Adrenal gland (tissue), 12 donors: ENCODE data around the gene CFAP206. TPM values are rescaled to one million over a fixed set of nuclear protein-coding genes. Genes with fewer than 3 reads are reported as not detected.

ENCODE experiments used
- DNase-seq, 7 donors: peaks; one replicate each; pipeline ENCODE4 v3.0.0-alpha.2; 2019 to 2020
- H3K27ac ChIP-seq, 5 donors: fragments of 200-600 bp; sonication (generic) in 4 of 5; 1 replicate in 3 of 5; 2 replicates in 2 of 5; pipeline versions ENCODE4 v1.5.1 to v1.8.0; 2016 to 2020; ENCODE audit warnings: mild to moderate bottlenecking in 1 of 5
- H3K27me3 ChIP-seq: fragments of 200-600 bp; 2 replicates; pipeline ENCODE4 v1.8.0; 2021
- H3K36me3 ChIP-seq, 2 donors: fragments of 200-600 bp; replicated peaks in 1 of 2; 1 replicate in 1 of 2; 2 replicates in 1 of 2; pipeline versions ENCODE4 v1.5.1 to v1.8.0; 2018 to 2022
- H3K4me1 ChIP-seq, 2 donors: fragments of 200-600 bp; replicated peaks in 1 of 2; 1 replicate in 1 of 2; 2 replicates in 1 of 2; pipeline versions ENCODE4 v1.5.1 to v1.8.0; 2018 to 2021
- H3K4me3 ChIP-seq, 4 donors: fragments of 200-600 bp; sonication (generic) in 3 of 4; one replicate each; pipeline ENCODE4 v1.5.1; 2016 to 2018
- H3K9me3 ChIP-seq, 3 donors: fragments of 200-600 bp; sonication (generic) in 1 of 3; replicated peaks in 1 of 3; 1 replicate in 2 of 3; 2 replicates in 1 of 3; pipeline versions ENCODE4 v1.5.1 to v1.8.0; 2016 to 2021
- CTCF ChIP-seq, 6 experiments: fragments of 450-650 bp in 4 of 6; fragments of 200-600 bp in 2 of 6; sonication (generic) in 1 of 6; IDR thresholded peaks; 1 replicate in 5 of 6; 2 replicates in 1 of 6; pipeline versions ENCODE4 v1.5.1 to v1.8.0; 2016 to 2021; ENCODE audit warnings: antibody characterized with exemption in 6 of 6, mild to moderate bottlenecking in 2 of 6, moderate library complexity in 1 of 6
- POLR2A ChIP-seq, 2 donors: fragments of 450-650 bp; IDR thresholded peaks; one replicate each; pipeline ENCODE4 v1.6.1; 2017; ENCODE audit warnings: antibody characterized with exemption in 2 of 2, mild to moderate bottlenecking in 2 of 2, moderate library complexity in 1 of 2
- whole genome bisulfite sequencing, 4 donors: extraction: QIAGEN DNeasy Blood & Tissue Kit in 2 of 4; methylation state at CpG; one replicate each; pipeline versions ENCODE4 v1.1.5 to v1.1.7; 2013 to 2017; 5-methylcytosine and 5-hydroxymethylcytosine counted together
- intact Hi-C, 2 donors: fragments of 100-400 bp; cut with DNase I; formaldehyde crosslinking; loops; one replicate each; pipeline versions ENCODE4 v1.14.1 to v1.15.0; 2022 to 2023
- polyA plus RNA-seq, 3 donors: library from polyadenylated mRNA; stranded (reverse); fragments of 200-250 nt in 2 of 3; fragments of 350-450 nt in 1 of 3; fragmentation: Illumina TruSeq in 1 of 3; extraction: RNeasy Lipid Tissue Mini Kit (QIAGEN cat#74804) in 1 of 3; gene quantifications; one replicate each; pipeline ENCODE4 v1.2.3, GENCODE V29; 2013 to 2014
- total RNA-seq, 9 donors: library from RNA; depleted of rRNA in 4 of 9; stranded (reverse); fragments of >200 nt in 4 of 9; fragments of 120-200 nt in 1 of 9; fragmentation: NEBNext Ultra II Directional in 1 of 9; extraction: Animal tissue kit (Norgen Biotek cat#: 25700) in 1 of 9; gene quantifications; one replicate each; pipeline versions ENCODE4 v1.1.0 to v1.2.4, GENCODE V29; 2013 to 2023
- donor health status: healthy with polysubstance abuse.
- donor health status: Bipolar disorder and iron deficiency.
- donor health status: DM: yes; HTN: yes; CAD: no.
- donor health status: DM: no; HTN: no; CAD: no.
- donor health status: DM: no; HTN: no; CAD: no.
- donor health status: DM: yes; HTN: yes; CAD: no.

Gene CFAP206
- total and polyA plus RNA-seq, 12 donors: 0.09 to 1.6 (median 0.42) TPM

- no peaks in the 10 kb centered on the region for H3K4me1 ChIP-seq
- no peaks in the 10 kb centered on the region for H3K27me3 ChIP-seq
- no peak overlapping the region for H3K4me3 ChIP-seq
- intact Hi-C loops: no loop called here
- peak in 1 of 7 donors; percentile 57 for DNase-seq
- 84 to 96% (median 91%) methylated on average over 5 of the region's 5 CpGs for WGBS, 4 donors
- no peaks in the 10 kb centered on the region for H3K9me3 ChIP-seq
- no peak overlapping the region for H3K27ac ChIP-seq
- TF ChIP-seq POLR2A (IDR thresholded peaks at IDR 0.05) (no peak), CTCF (IDR thresholded peaks at IDR 0.05) (no peak)
- H3K36me3 ChIP-seq: no peaks in the 10 kb centered on the region
Observed at GRCh38 chr6:87382861-87383260, 24.9 kb upstream of the CFAP206 start.

GRCh38 chr6:87384038-87384437 is 23.7 kb upstream of the CFAP206 start:
- no peak overlapping the region for H3K4me3 ChIP-seq
- TF ChIP-seq POLR2A (IDR thresholded peaks at IDR 0.05) (no peak), CTCF (IDR thresholded peaks at IDR 0.05) (no peak)
- no peaks in the 10 kb centered on the region for H3K9me3 ChIP-seq
- H3K36me3 ChIP-seq: no peaks in the 10 kb centered on the region
- WGBS, 4 donors: 36 to 44% (median 43%) methylated on average over 1 of the region's 1 CpG
- H3K4me1 ChIP-seq: no peaks in the 10 kb centered on the region
- H3K27ac ChIP-seq: no peak overlapping the region
- H3K27me3 ChIP-seq: no peaks in the 10 kb centered on the region
- no peak for DNase-seq
- intact Hi-C loops: no loop called here

GRCh38 chr6:87384449-87384848 is 23.3 kb upstream of the CFAP206 start:
- DNase-seq: peak in 2 of 7 donors; percentile 16 to 19
- no peak for TF ChIP-seq CTCF (IDR thresholded peaks at IDR 0.05)
- Histone ChIP-seq H3K27ac (no peak overlapping the region), H3K4me1 (no peaks in the 10 kb centered on the region), H3K4me3 (no peak overlapping the region), H3K27me3 (no peaks in the 10 kb centered on the region), H3K9me3 (no peaks in the 10 kb centered on the region), H3K36me3 (no peaks in the 10 kb centered on the region)
- 57 to 70% (median 63%) methylated on average over 3 of the region's 3 CpGs for WGBS, 4 donors
- intact Hi-C loops: no loop called here

DNA sequence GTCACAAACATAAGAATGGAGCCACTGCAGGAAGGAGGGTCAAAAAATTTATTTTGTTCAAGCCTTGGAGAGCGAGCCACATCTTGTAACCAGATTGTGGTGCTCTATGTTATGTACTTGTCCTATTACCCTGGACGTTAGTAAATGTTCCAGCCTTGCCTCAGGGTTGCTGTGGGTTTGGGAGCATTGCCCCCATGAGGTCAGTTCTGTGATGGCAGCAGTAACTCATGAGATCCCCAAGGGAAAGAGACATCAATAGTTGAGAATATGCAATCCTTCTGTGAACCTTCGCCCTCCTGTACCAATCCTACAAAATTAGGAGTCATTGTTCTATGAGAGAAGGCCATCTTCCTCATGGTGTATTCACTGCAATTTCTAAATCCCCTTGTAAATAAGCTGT is 16.4 kb upstream of the CFAP206 start:
- 59 to 78% (median 63%) methylated on average over 2 to 3 of the region's 3 CpGs for WGBS, 4 donors
- no peak for TF ChIP-seq POLR2A (IDR thresholded peaks at IDR 0.05)
- peak in 5 of 6 experiments; percentile 39 to 56 (median 51) for TF ChIP-seq CTCF (IDR thresholded peaks at IDR 0.05)
- DNase-seq: peak; percentile 30 to 69 (median 41)
- Histone ChIP-seq H3K27me3 (no peaks in the 10 kb centered on the region), H3K4me1 (no peaks in the 10 kb centered on the region), H3K9me3 (no peaks in the 10 kb centered on the region), H3K4me3 (no peak overlapping the region), H3K36me3 (no peaks in the 10 kb centered on the region), H3K27ac (no peak overlapping the region)
- intact Hi-C loops: no loop called here
